Skeletal muscle cell (primary cell): ENCODE results near the gene RAD51B.
A peak's percentile ranks its signal among the peaks of the same experiment; 100 is the strongest.

Experiments
- DNase-seq: peaks from one replicate; pipeline ENCODE4 v3.0.0-alpha.2; 2010; ENCODE audit warnings: low read depth
- H3K4me3 ChIP-seq: 2 replicates; pipeline ENCODE4 v1.5.1; 2011; ENCODE audit warnings: low read depth, mild to moderate bottlenecking, control low read depth, low read length, moderate library complexity

Gene RAD51B

DNA sequence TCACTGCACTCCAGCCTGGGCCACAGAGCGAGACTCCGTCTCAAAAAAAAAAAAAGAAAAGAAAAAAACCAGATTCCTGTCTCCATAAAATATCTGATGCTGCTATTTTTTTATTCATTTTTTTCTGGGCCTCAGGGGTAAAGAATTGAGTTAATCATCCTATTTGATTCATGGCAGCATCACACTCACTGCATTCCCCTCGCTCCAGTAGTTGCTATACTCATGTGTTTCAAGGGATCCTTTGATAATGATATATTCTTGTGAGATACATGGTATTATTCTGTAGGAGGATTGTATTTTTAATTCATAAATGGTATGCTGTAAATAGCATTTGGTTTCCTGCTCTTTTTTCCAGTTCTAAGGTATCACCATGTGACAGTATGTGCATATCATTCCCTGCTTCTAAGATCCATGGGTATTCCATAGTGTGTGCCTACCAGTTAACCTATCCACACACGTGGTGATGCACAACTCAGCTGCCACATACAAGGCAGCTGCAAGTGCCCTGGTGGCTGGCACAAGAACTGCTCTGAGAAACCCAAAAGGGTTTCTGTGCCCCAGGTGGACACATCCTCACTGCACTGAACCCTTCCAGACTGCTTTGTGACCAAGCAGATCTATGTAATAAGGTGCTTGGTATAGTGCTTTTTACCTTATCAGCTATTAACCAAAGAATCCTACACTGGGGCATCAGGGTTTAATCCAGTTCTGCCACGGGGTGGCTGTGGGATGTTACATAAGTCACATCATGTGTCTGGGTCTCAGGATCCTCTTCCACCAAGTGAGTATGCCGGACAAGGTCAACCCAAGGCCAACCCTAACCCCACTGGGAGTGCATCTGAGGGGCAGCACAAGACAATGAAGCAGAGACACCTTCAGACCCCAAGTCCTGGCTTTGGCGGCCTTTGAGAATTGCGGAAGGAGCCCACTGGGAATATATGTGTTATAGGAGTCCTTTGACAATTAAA lies 898.7 kb downstream of the RAD51B start:
- no peak for DNase-seq
- H3K4me3 ChIP-seq = no peak overlapping the region

DNA sequence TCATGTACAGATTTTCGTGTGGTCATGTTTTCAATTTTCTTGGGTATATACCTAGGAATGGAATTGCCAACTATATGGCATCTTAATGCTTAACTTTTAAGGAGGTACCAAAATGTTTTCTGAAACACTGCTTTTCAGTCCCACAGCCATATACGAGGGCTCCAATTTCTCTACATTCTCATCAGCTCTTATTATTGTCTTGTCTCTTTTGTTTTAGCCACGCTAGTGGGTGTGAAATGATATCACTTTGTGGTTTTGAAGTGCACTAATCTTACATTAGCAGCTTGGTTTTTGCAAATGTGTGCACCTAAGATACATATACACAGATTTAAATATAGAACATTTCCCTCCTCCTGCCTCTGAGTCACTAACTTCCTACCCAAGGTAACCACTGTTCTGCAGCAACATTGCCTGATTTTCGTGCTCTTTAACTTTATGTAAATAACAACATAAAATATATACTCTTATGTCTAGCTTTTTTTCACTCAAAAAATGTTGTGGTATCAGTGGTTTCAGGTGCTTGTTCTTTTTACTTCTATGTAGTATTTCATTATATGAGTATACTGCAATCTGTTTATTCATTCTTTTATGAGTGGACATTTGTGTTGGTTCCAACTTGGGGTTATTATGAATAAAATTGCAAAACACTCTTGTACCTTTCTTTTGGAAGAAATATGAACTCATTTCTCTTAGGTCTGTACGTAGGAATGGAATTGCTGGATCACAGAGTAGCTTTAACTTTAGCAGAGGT lies 900.2 kb downstream of the RAD51B start:
- no peak overlapping the region for H3K4me3 ChIP-seq
- DNase-seq = no peak

DNA sequence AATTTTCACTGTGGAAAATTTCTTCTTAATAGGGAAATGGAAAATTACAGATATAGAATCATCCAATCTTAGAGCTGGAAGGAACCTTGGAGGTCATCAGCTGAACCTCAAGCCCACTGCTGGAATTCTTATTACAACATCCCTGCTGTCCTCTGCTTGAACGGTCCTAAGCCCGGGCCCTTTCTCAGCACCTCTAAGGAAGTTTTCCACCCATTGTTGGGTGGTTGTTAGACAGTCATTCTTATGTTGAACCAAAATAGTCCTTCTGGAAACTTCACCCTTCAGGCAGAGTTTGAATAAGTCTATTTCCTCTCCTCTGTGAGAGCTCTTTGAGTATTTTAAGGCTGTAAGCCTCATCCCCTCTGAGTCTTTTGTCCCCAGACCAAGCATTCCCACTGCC lies 902.6 kb downstream of the RAD51B start:
- no peak overlapping the region for H3K4me3 ChIP-seq
- DNase-seq = no peak

- no peak overlapping the region for H3K4me3 ChIP-seq
- no peak for DNase-seq
Measured at GRCh38 chr14:68722968-68723566, 903.5 kb downstream of the RAD51B start.

DNA sequence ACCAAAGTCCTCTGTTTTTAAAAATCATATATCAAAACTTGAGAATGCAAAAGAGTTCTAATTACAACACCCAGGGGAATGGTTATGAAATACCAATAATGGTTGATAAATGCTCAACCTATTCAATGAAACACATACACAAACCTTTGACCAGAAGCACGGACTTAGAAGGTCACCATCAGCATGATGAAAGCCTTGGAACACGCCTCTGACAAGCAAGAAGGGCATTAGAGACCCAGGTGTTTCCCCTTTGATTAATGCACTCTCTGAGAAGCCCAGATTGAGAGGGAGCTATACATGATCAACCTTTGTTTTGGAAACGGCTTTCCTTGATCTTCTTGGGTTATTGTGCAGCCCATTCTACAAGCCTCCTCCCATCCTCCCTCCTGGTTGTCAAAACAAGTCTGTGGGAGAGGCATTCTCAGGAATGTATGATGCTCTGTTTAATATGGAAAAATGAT lies 904.3 kb downstream of the RAD51B start:
- no peak overlapping the region for H3K4me3 ChIP-seq
- DNase-seq = no peak

- DNase-seq = no peak
- no peak overlapping the region for H3K4me3 ChIP-seq
Measured at GRCh38 chr14:68724914-68725313, 905.3 kb downstream of the RAD51B start.

GRCh38 chr14:68726093-68726695 lies 906.6 kb downstream of the RAD51B start:
- DNase-seq = no peak
- H3K4me3 ChIP-seq = no peak overlapping the region

DNA sequence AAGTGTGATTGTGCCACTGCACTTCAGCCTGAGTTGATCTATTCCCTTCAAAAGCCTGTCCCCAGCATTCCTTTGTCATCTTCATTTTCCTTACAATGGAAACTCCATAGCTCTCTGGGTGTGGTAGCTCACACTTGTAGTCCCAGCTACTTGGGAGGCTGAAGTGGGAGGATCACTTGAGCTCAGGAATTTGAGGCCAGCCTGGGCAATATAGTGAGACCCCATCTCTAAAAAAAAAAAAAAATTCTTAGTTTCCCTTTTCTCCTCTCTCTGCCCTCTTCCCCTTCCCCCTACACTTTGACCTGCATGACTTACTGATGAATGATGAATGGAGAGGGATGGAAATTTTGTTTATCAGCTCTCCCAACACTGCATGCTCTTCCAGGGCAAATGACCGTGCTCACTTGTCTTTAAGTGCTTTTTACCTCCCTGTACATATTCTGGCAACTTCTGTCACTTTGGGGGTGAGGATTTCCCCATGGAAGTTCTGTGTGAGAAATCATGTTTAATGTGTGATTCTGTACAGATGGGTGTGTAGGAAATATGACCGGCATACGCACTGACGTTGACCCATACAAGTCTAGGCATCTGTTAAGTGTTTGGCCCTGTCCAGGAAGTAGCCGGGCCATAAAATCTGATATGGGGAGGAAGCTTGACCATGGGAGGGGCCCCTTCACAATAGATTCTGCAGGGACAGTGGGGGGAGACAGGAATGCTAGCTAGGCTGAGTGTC lies 907.9 kb downstream of the RAD51B start:
- DNase-seq = no peak

GRCh38 chr14:68728342-68729106 lies 908.9 kb downstream of the RAD51B start:
- DNase-seq = no peak
- no peak overlapping the region for H3K4me3 ChIP-seq

More for the DNA sequence above, 907.9 kb downstream of the RAD51B start:
- H3K4me3 ChIP-seq = no peak overlapping the region

DNA sequence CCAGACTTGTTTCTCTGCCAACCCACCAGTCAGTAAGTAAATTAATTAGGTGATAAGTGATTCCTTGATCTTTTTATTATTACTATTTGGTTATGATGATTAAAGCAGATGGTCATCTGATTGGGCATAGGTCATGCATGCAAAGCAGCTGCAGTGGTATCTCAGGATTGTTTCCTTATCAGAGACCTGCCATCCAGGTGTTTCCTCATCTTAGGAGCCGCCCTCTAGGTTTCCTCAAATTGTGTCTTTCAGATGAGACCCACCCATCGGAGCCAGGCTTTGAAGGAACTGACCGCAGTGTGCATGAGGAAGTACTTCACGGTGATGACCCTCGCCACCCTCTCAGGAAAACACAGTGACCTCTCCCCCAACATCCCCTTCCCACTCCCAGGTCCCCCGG lies 910.0 kb downstream of the RAD51B start:
- no peak for DNase-seq
- no peak overlapping the region for H3K4me3 ChIP-seq

DNA sequence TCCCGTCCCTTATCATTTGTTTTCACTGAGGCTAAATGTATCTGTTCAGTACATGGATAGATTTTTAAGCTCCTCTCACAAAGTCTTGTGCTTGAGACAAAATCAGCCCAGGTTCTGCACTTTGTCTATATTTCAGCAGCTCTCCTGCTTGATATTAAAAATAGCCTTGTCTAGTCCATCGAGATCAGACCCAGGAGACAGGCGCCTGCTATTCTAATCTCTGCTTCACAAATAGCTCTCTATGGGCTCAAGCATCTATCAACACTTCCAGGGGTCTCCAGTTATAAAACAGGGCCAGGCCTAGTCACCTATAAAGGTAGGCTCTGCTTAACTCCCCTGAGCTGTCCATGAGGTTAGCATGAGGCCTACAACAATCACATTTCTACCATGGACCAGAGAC lies 910.8 kb downstream of the RAD51B start:
- no peak for DNase-seq
- no peak overlapping the region for H3K4me3 ChIP-seq

DNA sequence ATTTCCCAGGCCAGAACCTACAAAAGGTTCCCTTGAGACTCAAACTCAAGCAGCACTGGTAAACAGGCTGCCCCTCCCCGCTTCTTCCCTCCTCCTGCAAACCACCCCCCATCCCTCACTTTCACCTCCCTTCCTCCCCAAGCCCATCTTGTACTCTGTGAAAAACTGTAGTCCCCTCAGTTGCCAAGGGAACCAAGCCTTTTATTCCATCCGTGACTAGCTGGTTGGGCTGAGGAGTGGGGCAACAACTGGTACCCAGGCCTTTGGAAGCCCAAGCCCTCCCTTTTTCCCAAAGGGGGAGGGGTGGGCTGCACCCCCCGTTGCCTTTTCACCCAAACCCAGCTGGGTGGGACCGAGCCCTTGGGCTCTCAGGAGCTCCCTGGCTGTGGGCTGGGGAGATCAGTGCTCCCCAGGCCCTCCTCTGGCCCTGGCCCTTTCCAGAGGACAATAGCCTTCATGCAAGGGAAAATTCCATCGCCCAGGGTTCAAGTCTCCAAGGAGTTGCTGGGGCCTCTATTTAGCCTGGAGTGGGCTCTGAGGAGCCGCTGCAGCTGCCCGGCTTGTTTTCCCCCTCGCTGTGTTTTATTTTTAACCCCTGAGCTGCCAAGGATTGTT lies 911.3 kb downstream of the RAD51B start:
- peak; percentile 11 for DNase-seq
- no peak overlapping the region for H3K4me3 ChIP-seq

- H3K4me3 ChIP-seq = no peak overlapping the region
- DNase-seq = no peak
Measured at GRCh38 chr14:68733086-68733914, 913.7 kb downstream of the RAD51B start.

DNA sequence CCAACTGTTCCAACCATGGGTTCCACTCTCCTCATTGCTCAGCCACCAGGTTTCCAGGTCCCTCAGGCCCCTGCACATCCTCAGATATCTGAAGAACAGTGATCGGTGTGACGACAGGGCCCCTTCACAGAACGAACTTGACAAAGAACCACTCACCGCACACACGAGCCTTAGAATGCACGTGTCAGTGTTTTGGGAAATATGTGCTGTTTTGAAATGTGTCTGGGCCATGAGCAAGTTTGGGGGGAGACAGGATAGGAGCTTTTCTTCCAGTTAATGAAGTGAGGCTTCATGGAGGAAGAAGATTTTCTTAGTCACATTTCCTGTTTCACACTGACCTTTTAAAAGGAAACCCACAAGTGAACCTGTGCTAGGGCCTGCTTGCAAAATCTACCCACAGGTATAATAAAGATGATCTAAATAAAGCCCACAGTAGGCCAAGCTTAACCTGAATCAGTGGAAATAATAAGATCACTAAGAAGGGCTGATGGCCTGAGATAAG lies 914.7 kb downstream of the RAD51B start:
- no peak overlapping the region for H3K4me3 ChIP-seq
- DNase-seq = no peak

GRCh38 chr14:68735856-68736255 lies 916.3 kb downstream of the RAD51B start:
- no peak for DNase-seq
- H3K4me3 ChIP-seq = no peak overlapping the region

DNA sequence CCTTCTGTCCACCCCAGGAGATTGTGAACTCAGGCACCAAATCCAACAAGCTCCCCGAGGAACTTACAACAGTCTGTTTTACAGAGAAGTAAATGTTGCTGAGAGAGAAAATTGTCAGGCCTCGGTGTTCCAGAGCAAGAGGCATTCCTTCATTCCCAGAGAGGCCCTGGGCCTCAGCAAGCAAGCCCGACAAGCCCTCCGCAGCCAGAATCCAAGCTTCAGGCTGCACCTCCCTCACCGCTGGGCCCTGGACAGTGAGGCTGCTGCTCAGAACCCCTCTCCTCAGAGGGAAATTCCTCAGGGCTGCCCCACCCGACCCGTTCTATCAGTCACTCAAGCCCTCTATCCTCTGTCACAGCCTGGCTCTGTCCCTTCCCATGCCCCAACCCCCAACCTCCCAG lies 916.9 kb downstream of the RAD51B start:
- H3K4me3 ChIP-seq = no peak overlapping the region
- DNase-seq = no peak

DNA sequence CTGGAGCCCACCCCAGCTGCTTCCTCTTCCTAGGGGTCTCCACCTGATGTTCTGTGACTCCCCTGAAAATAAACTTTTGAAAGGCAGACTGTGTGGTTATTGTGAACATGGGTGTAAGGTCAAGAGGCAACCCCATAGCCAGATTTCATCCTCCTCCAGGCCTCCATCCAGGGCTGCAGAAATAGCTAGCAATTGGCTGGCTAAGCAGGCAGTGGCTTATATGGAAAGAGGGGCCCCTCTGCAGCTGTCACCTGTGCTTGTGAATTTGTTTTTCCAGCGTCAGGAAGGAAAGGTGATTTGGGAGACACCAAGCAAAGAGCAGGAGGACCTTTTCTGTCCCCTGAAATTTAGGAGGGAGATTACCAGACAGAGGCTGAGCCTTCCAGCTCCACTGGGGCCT lies 917.5 kb downstream of the RAD51B start:
- no peak overlapping the region for H3K4me3 ChIP-seq
- no peak for DNase-seq
